Right kidney (tissue), 1 donor: ENCODE data around the gene SLC35F1.

Experiments used
- DNase-seq: peaks from one replicate; pipeline ENCODE4 v3.0.0-alpha.2; 2016

SLC35F1 gene

DNA sequence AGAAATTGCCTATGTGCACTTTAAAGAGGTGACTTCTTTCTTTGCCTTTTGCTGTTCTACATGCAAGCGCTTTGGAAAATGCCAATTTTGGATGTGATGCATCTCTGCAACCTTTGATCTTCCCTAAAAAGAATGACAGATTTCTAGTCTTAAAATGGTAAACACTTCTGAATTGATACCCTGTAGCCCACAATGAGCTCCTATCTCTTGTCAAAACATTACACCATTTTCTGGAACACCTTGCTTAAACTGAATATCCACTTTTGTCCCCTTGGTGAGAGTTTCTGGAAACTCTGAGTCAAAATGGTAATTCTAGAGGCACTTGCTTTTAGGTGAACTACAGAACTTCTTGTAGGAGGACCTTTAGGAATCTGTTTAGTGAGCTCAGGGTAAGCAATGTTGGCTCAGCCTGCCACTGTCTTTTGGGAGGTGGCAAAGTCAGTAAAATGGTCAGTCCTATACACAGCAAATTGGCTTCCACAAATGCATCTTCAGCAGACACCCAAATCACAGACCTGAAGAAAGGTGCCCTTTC is 216.5 kb downstream of the SLC35F1 start:
- DNase-seq, result no peak

- no peak for DNase-seq
Measured at GRCh38 chr6:118124851-118125250, 217.8 kb downstream of the SLC35F1 start.

DNA sequence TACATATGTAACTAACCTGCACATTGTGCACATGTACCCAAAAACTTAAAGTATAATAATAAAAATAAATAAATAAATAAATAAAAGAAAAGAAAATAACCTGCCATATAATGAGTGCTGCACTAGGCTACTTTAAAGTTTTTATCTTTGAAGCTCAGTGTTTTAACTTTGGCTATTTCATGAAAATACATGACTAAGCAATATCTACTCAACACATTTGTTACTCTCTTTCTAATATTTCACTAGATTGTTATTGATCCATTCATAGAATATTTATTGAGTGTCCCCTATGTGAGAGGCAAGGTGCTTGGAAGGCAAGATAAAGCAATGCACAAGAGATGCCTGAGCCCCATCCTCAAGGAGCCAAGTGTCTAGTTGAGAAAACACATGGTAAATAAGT is 221.7 kb downstream of the SLC35F1 start:
- no peak for DNase-seq

DNA sequence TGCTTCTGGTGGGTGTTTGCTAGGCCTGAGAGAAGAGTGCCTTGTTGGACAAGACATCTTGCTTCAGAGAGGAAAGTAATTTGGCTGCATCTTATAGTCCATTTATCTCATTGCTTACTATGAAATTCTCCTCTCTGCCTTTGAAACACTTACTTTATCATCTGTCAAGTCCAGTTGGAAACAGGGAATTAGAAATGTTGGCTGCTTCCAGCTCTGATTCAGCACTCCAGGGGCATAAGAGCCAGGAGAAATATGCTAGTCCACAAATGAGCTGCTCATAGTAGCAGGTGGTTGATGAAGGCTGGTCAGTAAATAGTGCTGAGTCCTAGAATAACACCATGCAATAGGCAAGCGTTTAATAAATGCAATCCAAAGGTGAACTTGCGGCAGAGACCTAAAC is 227.1 kb downstream of the SLC35F1 start:
- no peak for DNase-seq

- DNase-seq, result no peak
Measured at GRCh38 chr6:118134736-118135135, 227.7 kb downstream of the SLC35F1 start.

DNA sequence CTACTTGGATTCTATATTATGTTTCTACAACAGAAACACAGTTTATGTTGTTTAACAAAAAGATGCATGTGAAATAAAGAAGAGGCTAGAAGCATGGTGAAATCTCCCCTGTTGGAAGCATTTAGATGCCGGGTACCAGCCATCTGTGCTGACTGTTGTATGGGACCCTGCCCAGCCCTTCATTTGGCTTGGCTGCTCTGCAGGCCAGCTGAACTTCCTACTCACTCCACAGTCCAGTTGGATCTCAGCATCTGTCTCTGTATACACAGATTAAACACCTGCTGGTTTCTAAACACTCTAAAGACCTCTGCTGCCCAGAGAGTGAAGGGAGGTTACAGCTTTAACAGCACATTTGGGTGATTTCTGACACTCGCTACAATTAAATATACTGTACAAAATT is 228.3 kb downstream of the SLC35F1 start:
- no peak for DNase-seq

- no peak for DNase-seq
Measured at GRCh38 chr6:118141211-118141610, 234.1 kb downstream of the SLC35F1 start.

DNA sequence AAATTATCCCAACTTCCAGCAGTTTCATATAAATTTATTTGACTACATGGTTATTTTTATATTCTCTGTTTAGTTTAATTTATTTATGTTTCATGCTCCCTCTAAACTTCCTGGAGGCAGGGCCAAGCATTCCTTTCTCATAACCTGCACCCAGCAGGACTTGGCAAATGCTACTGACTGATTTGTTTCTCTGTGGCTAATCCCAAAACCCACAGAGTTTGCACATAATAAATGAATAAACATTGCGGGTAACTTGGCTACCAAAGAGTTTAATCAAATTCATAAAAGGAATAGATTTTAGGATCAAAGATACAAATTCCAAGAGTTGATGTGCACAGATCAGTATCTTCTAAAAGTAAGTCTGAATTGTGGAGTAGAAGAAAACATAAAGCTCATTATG is 239.5 kb downstream of the SLC35F1 start:
- DNase-seq, result no peak

GRCh38 chr6:118147511-118147910 is 240.4 kb downstream of the SLC35F1 start:
- DNase-seq, result no peak

GRCh38 chr6:118148561-118148960 is 241.5 kb downstream of the SLC35F1 start:
- no peak for DNase-seq

GRCh38 chr6:118152524-118152923 is 245.5 kb downstream of the SLC35F1 start:
- no peak for DNase-seq

DNA sequence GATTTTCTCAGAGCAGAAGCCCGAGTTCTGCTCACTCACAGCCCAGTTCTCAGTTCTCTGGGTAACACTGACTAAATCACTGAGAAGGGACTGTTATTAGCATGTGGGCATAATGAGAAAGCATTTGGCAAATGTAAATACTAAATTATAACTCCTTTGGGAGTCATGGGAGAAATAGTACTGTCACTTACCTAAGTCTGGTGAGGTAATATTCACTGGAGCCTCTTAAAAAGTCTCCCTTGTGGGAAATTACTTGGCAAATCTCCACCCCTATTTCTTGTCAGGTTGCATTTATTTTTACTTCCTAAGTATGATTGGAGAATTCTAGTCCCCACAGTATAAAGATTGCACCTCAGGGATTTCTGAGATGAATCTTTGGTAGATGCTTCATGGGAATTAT is 254.3 kb downstream of the SLC35F1 start:
- DNase-seq, result no peak

DNA sequence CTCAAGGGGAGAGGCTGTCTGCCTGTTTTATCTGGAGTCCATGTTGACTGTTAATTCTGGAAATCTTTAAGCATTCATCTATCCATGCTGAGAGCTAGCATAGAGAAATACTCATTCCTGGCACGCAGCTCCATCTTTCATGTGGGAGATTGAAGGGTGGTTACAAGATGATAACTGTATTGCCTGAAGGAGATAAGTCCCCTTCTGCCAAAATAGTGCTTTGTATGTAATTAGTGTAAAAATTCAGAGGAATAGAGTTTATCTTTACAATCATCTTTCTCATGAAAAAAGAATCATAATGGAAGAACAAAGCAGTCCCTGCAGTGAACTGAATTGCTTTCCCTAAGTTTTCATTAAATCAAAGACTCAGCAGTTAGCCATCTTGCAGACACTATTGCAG is 256.5 kb downstream of the SLC35F1 start:
- DNase-seq, result no peak

GRCh38 chr6:118165500-118165899 is 258.4 kb downstream of the SLC35F1 start:
- DNase-seq, result no peak

GRCh38 chr6:118168421-118168820 is 261.4 kb downstream of the SLC35F1 start:
- DNase-seq, result no peak

DNA sequence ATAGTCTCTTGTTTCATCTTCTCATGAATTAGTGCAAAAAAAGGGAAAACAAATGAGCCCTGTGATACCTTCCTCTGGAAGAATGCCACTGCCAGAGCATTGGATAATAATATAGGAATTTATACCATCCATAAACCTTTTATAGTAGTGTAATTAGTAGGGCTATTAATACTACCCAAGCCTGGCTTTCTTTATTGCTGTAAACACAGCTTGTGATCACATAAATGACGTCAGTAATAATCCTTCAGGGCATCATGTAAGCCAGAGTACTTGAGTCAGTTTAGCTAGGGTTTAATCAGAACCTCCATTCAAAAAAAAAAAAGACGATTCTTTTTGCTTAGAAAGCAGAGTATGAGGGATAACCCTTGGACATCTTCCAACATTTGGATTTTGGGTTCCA is 264.8 kb downstream of the SLC35F1 start:
- DNase-seq, result no peak

GRCh38 chr6:118174071-118174470 is 267.0 kb downstream of the SLC35F1 start:
- DNase-seq, result no peak

DNA sequence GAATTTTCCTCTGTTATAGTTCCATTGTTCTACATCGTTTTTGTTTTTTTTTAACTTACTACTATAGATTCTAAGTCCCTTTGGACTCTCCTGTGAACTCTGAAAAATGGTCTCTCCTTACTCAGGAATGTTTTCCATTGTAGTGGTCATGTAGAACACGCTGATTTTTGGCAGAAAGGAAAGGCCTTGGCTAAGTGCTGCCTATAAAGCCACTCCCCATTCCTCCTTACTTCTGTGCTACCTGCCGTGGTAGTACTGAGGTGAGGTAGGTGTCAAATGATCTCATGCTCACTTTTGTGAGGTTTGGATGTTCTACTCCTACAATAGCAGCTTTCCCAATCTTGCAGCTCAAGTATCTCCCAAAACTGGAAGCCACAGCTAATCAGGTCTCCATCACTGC is 270.7 kb downstream of the SLC35F1 start:
- no peak for DNase-seq

DNA sequence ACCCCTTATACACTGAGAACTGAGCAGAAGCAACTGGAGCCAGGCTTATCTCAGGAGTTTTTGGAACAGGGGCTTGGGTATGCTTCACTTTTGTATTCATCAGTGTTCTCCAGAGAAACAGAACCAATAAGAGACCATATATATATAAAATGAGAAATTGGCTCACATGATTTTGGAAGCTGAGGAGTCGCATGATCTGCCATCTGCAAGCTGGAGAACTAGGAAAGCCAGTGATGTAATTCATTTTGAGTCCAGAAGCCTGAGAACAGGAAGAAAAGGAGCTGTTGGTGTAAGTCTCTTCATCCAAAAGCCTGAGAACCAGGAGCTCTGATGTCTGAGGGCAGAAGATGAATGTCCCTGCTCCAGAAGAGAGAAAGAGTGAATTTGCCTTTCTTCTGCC is 272.0 kb downstream of the SLC35F1 start:
- no peak for DNase-seq

DNA sequence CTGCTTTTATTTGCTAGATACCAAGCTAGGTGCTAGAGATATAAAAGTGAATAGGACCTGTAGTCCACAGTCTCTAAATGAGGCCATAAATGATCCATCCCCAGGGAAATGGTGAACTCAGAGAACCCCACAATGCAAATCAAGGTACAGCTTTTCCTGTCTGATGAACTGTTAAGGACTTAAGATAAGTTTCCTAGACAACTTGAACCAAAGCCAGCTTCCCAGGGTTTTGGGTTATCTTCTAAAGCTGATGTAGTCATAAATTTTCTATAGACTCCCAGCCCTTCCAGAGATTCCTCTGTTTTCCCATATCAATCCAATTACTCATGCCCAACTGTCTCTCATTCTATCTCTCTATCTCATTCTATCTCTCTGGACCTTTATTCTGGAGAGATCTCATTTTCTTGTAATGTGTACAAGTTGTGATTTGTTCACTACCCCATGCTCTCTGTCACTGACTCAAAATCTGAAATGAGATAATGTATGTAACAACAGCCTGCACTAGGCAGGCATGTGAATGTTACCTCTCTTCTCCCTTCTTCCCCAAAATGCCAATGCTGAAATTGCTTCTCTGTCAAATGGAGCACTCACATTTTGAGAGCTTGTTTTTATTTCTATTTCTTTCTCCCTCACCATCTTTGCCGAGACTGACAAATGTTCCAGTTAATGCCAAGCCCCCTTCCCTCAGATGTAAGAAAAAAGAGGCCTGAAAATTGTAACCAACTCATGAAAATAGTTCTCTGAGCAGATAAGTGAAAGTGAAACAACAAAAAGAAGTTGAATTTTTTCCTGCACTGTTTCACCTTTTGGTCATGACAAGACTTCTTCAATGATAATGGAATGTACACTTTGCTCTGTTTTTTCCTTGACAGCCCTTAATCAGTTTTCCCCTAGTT is 279.9 kb downstream of the SLC35F1 start:
- DNase-seq, result no peak

DNA sequence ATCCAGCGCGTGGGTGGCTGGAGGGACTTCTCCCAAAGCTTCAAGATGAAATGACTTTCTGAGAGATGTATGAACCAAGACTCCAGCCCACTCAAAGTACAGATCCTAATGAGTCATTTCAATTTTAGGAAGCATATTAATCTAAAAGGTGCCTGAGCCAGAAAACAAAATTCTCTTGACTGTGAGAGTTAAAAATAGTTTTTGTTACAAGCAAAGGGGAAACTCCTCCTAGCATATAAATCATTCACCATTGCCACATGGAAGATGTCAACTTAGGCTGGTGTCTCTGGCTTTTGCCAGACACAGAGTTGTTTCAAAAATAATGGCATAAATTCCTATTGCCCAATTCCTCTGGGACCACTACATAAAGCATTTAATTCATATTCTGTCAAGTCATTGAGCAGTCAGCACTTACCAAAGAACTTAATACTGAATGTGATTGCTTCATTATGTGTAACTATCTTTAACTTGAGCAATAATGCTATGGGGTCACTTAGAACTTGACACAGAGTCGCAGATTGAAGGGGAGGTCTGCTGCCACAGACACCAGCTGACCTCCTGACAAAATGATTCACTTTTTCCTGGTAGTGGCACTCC is 280.6 kb downstream of the SLC35F1 start:
- DNase-seq, result peak; percentile 7

- DNase-seq, result no peak
Measured at GRCh38 chr6:118188561-118188960, 281.5 kb downstream of the SLC35F1 start.

GRCh38 chr6:118197539-118197938 is 290.5 kb downstream of the SLC35F1 start:
- DNase-seq, result no peak

DNA sequence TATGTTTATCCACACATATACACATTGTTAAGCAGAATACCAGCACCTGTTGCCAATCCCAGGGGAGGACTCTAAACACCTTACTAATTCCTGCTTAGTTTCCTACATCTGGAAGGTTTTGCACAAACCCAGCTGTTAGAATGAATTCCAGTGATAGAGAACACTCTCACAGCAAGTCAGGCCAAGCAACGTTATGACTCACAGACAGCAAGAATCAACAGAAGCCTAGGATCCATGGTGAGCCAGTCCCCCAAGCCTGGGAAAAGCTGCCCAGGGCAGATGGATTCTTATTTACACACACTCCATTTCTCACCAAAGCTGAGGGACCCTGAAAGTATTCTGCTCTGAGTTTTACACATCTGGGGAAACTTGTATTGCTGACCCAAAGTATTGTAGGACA is 291.7 kb downstream of the SLC35F1 start:
- no peak for DNase-seq
